Tibial nerve (tissue), 4 donors: ENCODE results near the gene ZNF486.
"Not testable (repeated sequence)": the region's sequence is repeated elsewhere in the genome, so short reads cannot be mapped to it uniquely, and the experiment has no call there.

Source experiments
- EP300 ChIP-seq, 2 donors: sonication (generic); formaldehyde crosslinking; IDR thresholded peaks; one replicate each; pipeline ENCODE4 v1.6.1; 2017; ENCODE audit warnings: antibody characterized with exemption in 2 of 2, mild to moderate bottlenecking in 1 of 2
- POLR2A ChIP-seq, 2 donors: fragments of 450-650 bp; IDR thresholded peaks; one replicate each; pipeline ENCODE4 v1.6.1; 2017; ENCODE audit warnings: antibody characterized with exemption in 2 of 2, mild to moderate bottlenecking in 2 of 2, moderate library complexity in 2 of 2
- TF ChIP-seq, protein P1 (sequence below), 5 experiments: fragments of 200-600 bp in 3 of 5; fragments of 450-650 bp in 2 of 5; sonication (generic) in 3 of 5; IDR thresholded peaks; one replicate each; pipeline ENCODE4 v1.5.1; 2016 to 2019; ENCODE audit warnings: antibody characterized with exemption in 5 of 5, mild to moderate bottlenecking in 3 of 5, moderate library complexity in 2 of 5

DNA sequence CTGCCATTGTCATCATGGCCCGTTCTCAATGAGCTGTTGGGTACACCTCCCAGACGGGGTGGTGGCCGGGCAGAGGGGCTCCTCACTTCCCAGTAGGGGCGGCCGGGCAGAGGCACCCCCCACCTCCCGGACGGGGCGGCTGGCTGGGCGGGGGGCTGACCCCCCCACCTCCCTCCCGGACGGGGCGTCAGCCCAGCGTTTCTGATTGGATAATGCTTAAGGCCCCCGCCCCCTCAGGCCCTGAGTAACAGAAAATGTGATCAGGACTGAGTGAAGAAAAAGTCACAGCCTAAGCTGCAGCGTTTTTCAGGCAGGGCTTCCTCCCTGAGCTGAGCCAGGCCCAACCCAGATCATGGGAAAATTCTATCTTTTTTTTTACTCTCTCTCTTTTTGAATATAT, 14.5 kb upstream of the ZNF486 start:
- TF ChIP-seq, protein P1, sequence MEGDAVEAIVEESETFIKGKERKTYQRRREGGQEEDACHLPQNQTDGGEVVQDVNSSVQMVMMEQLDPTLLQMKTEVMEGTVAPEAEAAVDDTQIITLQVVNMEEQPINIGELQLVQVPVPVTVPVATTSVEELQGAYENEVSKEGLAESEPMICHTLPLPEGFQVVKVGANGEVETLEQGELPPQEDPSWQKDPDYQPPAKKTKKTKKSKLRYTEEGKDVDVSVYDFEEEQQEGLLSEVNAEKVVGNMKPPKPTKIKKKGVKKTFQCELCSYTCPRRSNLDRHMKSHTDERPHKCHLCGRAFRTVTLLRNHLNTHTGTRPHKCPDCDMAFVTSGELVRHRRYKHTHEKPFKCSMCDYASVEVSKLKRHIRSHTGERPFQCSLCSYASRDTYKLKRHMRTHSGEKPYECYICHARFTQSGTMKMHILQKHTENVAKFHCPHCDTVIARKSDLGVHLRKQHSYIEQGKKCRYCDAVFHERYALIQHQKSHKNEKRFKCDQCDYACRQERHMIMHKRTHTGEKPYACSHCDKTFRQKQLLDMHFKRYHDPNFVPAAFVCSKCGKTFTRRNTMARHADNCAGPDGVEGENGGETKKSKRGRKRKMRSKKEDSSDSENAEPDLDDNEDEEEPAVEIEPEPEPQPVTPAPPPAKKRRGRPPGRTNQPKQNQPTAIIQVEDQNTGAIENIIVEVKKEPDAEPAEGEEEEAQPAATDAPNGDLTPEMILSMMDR (IDR thresholded peaks at IDR 0.05), result not testable (repeated sequence)
- TF ChIP-seq POLR2A, EP300 (IDR thresholded peaks at IDR 0.05): not testable (repeated sequence)
